COLO829 (cell line): ENCODE results near the gene OSBPL2.

Experiments used
- DNase-seq: peaks from one replicate; pipeline ENCODE4 v3.0.0; 2012; ENCODE audit warnings: low spot score

Gene OSBPL2

DNA sequence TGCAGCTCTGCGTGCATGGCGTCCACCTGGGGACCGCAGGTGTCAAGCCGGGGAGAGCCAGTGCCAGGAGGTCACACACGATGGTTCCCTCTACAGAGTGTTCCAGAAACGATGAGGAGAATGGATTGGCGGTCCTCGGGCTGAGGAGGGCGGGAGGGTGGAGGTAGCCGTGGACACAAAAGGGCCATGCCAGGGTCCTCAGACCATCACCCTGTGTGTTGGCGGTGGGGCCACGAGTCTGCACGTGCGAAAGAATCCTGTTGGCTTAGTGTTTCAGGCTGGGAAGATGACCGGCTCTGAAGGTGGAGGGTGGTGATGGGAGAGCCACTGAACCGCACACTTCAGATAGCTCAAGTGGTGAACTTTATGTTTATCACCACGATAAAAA is 31.9 kb upstream of the OSBPL2 start:
- no peak for DNase-seq

DNA sequence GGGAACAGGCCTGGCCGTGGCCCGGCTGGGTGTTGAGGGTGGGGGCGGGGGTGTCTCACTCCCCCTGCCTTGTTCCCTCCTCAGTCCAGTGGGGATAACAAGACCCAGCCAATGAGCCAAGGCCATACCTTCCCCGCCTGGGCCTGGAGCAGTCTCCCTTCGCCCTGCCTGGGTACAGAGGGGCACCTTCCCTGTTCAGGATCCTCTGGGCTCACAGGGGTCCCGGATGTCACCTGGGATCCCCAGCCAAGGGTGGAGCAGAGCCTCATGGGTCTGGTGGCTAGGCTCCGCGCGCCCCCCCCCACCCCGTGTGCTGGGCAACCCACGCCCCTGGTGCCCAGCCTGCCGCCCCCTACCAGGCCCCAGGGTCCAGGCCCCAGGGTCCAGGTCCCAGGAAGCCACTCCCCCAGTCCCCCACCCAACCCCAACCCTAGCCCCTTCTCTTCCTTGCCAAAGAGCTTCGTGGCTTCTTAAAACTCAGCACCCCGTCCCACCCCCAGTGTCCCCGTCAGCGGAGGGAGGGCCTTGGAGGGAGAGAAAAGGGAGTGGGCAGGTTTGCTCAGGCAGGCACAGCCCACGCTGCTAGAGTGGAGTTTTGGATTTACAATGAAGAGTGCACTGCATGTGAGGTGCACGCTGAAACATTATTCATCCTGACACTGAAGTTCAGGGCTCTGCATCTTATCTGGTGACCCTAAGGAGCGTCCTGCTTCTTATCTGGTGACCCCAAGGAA is 30.1 kb upstream of the OSBPL2 start:
- no peak for DNase-seq

DNA sequence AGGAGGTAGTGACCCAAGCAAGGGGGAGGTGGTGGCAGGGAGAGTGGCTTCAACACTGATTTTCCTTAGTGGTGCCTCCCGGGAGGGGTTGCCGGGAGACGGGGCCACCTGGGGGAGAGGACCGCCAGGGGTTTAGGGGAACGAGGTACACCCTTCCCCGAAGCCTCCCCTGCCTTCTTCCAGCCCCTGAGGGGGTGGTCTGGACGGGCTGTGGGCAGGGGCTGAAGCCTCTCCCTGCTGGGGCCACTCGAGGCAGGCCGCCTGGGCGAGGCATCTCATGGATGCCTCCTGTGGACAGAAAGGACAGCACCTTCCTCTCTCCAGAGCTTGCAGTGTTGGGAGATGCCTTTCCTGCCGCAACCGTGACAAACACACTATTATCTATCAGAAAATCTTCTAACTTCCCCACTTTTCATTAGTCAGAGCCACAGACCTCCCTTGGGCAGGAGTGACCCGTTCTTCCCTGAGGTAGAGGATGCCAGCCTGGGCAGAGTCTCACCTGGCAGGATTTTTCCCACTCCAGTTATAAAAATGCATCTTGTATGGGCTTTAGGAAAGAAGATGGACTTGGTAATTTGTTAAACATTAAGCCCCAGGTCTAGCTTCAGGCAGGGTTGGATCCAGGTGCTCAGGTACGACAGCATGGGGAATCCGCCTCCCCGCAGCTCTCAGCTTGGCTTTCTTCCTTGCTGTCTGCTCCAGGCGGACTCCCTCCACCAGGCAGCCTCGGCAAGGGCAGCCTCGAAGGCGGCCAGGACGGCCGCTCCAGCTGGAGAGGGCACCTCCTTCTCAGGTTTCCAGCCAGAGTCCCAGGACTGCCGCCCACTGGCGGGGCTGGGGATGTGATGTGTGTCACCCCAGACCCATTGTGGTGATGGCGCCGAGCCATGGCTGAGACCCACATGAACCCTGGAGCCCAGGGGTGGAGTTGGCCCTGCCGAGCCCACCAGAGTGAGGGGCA is 29.2 kb upstream of the OSBPL2 start:
- no peak for DNase-seq

DNA sequence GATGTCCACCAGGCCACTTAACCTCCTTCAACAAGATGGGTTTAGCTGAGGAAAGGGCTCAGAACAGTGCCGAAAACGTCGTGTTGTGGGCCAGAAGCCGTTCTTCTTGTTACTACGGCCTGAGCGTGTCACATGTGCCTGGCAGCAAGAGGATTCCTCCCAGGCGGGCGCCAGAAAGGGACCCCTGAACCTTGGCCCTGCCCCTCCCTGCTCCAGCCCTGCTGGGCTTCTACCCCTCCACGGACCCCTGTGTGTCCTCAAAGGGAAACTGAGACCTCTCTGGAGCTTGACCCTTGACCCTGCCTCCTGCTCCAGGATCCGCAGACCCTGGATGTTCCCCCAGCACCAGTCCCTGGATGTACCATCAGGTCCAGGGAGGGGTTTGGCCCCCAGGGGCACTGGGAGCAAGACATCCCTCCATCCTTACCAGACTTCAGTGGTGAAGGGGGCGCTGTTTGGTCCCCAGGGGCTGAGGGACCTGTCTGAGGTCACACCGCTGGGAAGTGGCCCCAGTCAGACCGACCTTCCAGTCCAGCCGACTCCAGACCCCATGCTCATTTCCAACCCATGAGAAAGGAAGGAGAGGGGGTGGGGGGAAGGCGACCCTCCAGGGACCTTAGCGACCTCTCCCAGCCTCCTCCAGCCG is 28.3 kb upstream of the OSBPL2 start:
- DNase-seq: no peak

DNA sequence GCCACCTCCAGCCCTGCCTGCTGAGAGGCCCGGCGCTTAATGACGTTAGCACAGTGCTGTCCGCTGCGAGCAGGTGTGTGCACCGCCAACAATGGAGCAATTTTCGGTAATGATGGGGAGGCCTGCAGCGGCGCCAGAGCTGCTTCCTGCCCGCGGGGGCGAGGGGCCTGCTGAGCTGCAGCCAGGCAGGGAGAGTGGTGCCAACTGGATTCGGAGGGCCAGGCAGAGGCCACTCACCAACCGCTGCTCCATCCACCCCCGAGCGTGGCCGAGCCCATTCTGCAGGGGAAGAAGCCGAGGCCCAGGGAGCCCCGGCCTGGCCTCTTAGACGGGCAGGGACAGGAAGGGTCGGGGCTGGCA is 27.8 kb upstream of the OSBPL2 start:
- DNase-seq: no peak

DNA sequence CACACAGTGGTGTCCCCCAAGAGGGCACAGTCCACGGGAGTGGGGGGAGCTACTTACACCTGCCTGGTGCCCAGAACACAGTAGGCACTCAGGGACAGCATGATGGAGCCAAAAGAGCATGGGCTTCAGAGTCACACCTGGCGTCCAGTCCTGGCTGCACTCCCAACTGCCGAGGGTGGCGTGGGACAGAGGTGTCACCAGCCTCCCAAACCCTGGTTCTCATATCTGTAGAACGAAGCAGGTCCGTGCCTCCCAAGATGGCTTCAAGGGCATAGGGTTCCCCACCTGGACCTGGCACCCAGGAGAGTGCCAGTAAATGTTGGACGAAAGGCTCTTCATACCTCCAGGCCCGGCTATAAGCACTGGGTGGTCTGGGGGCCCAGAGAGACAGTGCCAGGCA is 27.1 kb upstream of the OSBPL2 start:
- no peak for DNase-seq

DNA sequence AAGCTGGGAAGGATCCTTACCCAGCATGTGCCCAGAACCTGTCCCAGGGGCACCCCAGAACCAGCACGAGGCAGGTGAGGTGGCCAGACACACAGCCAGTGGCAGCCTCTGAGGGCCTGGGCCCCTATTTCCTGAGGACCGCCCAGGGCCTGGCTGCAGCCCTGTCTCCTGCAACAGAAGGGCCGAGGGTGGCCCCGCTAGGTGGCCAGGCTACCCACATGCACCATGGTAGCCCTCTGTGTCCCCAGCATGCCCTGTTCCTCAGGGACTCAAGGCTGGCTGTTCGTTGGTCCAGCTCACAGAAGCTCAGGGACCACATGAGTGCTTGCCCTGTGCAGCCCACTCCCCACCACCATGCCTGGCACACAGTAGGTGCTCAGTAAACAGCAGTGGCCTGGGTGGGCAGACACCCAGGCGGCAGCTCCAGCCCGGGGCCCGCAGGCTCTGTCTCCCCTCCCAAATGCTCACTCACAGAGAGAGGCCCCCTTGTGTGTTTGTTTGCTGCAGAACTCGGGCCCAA is 26.5 kb upstream of the OSBPL2 start:
- DNase-seq: no peak

DNA sequence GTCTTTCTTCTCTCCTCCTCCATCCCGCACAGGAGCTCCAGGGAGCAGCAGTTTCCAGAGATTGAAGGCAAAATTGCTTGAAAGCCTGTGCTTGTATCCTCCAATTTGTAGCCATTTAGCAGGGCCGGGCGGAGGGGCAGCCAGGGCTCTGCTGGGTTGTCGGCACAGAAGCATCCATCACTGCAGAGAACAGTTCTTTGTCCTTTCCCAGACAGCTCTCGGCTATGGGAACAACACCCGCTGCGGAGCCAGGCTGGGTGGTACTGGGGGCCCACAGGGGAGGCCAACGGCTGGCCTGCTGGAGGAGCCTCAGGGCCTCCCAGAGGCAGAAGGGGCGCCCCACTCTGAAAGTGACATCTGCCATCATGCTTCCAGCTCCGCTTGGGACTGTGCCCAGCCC is 26.0 kb upstream of the OSBPL2 start:
- no peak for DNase-seq

DNA sequence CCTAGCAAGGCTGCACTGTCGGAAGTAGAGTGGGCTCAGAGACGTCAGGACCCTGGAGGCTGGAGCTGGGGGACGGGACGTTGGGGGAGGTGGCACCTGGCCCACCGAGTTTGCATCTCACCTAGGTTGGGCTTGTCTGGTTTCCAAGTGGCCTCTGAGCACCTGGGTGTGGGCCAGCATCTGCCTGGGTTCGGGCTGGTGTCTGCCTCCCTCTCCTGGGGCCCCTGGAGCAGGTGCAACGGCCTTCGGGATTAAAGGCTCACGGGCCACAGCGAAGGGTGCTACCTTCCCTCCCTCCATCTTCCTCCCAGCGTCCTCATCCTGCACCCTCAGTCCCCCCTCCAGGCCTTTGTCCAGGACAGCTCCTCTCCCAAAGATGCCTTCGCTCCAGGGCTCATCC is 24.3 kb upstream of the OSBPL2 start:
- DNase-seq: no peak

DNA sequence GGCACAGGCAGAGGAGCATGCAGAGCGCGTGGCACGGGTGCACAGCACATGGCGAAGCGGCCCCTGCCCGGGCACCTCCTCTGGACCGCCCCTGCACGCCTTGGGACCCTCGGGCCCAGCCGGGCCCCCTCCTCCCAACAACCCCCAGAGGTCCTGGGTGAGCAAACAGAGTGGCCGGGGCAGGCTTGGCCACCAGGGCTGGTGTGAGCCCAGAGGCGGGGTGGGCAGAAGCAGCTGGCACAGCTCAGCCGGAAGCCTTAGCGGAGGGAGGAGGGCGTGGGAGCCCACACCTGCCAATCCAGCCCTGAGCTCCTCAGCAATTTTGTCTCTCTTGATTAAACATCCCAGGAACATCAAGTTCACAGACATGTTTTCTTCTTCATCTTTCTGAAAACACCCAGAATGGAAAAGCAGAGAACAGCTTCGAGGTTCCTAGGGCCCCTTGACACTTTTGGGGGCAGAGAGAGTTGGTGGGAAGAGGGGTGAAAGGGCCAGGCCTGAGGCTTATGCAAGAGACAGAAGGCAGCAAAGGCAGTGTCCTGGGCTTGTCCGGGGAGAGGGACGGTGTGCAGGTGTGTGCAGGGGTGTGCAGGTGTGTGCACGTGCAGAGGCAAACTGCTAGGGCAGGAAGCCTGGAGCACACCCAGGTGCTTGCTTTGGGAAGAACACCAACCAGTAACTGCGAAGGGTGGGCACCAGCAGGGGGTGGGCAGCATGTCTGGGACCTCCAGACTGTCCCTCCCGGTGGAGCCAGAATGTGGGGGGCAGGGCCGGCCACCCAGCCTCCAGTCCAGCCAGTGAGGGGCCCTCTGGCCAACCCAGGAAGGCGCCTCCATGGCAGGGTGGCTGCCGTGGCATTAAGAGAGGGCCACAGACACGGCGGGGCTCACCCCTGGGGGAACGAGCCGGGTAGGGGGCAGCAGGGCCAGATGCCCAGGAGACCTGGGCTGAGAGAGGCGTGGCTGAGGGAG is 23.0 kb upstream of the OSBPL2 start:
- no peak for DNase-seq

DNA sequence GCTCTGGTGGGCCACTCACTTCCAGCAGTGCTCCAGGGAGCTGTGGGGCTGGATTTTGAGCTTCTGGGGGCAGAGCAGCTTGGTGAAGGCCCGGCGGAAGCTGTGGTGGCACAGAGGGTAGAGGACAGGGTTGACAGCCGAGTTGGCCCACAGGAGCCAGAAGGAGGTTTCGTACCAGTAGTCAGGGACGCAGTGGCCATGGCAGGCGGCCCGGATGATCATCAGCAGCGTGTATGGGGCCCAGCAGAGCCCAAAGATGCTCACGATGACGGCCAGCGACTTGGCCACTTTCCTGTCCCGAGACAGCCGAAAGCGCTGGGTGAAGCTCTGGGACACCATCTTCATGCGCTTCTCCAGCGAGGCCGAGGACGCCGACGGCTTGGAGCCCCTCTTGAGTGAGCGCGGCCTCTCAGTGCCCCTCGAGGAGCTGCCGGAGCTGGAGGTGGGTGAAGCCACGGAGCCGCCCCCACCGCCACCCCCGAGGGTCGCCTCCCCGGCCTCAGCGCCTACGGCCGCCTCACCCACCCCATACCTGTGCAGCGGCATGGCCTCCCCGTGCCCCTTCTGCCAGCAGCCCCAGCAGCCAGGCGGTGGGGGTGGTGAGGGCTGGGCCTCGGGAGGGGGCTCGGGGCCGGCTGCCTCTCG is 22.2 kb upstream of the OSBPL2 start:
- DNase-seq: no peak

DNA sequence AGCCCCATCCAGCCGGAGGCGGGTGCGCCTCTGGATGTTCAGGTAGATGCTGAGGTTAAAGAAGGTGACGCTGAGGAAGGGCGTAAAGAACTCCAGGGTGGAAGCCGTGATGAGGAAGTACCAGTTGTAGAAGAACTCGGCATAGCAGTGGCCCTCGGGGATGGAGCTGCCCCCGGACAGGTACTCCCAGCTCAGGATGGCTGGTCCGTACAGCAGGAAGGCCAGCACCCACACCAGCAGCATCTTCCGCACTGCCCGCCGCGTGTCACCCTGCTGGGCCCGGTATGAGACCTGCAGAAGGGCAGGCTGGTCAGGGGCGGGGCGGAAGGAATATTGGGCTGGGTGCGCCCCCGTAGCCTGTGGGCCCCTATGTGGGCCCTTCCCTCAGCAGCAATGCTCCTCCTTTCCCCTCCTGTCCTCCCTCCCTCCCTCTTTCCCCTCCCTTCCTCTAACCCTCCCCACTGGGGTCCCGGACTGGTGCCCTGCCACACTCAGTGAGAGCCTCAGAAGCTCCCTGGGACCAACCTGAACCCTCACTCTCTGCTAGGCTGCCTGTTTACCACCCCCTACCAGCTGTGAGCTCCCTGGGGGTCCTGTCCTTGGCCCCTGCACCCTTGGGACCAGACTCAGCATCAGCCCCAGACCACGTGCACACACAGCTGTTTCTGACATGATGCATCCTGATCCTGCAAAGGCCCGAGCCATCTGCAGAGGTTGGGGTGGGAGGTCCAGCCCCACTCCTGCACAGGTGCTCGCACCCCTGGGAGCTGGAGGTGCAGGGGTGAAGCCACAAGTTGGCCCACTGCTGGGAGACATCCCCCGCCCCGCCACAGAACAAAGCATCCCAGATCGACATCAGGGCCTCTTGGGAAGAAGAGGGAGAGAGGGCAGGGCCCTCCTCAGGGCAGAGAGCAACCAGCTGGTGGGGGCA is 21.4 kb upstream of the OSBPL2 start:
- no peak for DNase-seq

DNA sequence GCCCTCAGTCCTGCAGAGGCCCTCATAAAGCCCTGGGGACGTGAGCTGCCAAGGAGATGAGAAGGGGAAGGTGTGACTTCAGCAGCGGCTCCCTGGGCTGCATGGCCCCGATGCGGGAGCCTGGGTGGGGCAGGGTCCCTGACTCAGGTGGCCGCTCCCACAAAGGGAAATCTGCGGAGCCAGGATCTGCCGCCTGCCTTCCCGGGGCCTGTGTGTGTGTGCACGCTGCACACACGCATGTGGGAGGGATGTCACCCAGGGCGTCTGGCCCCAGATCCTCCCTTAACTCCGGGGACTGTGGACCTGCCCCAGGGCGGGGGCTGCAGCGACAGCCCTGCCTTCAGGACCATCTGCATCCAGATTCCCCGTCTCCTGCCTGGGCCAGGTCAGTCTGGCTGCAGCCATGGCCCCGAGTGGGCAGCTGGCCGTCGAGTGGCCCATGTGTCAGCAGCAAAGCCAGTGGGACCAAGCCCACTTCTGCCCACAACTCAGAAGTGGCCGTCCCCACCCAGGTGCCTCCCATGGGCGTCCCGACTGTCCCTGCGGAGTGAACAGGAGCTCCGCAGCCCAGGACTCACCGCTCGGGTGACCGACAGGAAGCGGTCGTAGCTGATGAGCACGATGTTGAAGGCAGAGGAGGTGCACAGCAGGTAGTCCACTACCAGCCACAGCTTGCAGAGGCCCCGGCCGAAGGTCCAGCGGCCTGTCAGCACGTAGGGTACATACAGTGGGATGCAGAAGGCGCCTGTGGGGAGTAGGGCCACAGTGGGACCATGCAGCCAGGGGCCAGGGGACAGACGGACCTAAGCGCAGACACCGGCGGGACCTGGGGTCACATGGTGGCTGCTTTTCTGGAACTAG is 20.2 kb upstream of the OSBPL2 start:
- DNase-seq: no peak

DNA sequence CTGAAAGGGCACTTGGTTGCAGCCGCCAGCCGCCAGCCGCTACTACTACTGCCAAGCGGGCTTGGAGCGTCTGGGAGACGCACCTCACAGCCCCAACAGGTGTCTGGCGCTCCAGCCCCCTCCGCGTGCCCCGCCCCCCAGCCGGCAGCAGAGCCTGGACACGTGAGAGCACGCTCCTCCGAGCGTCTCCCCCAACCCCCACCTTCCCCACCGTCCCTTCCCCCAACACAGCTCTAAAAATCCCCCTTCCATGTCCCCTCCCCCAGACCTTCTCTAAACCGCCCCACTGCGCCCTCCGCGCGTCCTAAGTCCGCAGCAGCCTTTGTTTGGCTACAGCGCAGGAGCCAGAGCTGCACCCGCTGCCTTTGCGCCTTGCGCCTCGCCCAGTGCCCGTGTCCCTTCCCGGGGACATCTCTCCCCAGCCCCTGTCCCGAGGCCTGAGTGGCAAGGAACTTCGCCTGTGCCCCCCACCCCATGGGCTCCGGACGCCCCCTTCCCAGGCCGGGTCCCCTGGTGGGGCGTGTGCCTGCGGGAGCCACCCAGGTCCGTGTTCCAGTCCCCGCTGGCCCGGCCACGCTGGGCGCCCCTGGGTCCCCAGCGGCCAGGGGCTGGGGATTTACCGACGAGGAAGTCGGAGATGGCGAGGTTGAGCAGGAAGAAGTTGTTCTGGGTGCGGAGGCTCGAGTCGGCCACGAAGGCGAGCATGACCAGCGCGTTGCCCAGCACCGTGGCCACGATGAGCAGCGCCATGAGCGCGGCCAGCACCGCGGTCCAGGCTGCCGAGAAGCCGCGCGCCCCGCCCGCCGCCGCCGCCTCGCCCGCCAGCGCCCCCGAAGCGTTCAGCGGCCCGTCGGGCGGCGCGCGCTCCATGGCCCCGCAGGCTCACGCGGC is 19.0 kb upstream of the OSBPL2 start:
- no peak for DNase-seq

DNA sequence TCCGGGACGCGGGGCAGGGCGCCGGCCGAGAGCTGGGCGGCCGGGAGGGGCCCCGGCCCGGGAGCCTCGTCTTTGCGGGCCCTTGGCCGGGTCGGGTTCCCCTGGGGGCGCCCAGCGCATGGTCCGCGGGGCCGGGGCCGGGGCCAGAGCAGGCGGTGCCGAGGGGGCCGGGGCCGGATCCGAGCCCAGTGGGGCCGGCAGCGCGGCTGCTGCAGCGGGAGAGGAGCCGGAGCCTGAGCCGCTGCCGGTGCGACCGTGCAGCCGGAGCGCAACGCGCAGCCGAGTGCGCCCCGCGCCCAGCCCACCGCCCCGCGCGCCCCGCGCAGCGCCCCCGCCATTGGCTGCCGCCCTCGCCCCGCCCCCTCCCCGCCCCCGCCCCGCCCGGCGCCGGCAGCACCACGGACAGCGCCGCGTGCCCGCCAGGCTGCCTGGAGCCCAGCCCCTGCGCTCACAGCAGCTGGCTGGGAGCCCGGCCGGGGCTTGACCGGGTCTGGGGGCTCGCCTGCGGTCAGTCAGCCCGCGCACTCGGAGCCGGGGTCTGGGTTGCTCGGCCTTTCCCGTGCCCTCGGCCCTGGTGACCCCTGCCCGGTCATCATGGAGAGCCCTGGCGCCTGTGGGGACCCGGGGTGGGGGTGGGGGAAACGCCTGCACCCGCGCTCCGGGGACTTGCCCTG is 18.2 kb upstream of the OSBPL2 start, which contains the start of gene HRH3:
Gene HRH3, minus strand, starts transcription at position 287 of the 674 bp plus-strand sequence. CDS start 308 bp downstream, outside the sequence.
- peak; percentile 49 for DNase-seq

DNA sequence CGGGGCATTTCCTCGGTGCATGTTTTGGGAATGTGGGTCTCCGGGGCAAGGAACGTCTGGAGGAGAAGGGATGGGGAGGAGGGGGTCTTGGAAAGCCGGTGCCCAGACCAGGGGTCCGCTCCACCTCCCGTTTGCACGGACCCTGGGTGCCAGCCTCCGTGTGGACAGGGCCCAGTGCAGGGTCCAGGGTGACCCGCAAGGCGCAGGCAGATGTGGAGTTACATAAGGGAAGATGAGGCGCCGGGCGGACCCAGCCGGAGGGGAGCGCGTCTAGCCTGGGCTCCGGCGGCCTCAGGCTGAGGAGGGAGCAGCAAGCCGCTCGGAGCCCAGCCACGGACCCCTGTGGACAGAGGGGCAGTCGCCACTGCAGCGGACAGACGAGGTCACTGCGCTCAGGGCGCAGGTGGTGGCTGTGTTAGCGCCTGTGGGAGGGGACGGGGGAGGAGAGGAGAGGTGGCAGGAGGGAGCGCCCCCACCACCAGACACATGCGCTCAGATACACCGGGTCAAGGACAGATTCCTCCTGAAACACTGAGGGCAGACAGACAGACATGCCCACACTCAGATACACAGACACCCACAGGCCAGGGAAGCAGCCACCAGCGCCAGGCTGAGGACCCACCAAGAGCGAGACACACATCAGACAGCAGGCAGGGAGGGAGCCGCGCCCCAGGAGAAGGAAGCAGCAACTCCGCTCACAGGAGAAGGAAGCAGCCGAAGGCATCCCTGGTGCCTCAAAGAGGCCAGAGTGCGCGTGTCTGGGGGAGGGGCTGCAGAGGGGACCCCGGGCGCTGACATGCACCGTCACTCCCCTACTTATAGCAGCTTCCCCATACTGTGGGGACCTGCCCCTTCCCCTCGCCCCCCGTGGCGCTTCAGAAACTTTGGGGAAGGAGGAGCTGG is 17.4 kb upstream of the OSBPL2 start:
- no peak for DNase-seq
